Upper lobe of left lung (tissue), 4 donors: ENCODE data around the gene TICAM1.

Experiments used
- CTCF ChIP-seq, 6 experiments: fragments of 450-650 bp in 4 of 6; fragments of 200-600 bp in 2 of 6; sonication (generic) in 2 of 6; IDR thresholded peaks; one replicate each; pipeline ENCODE4 v1.5.1; 2016 to 2019; ENCODE audit warnings: antibody characterized with exemption in 6 of 6
- POLR2A ChIP-seq, 4 donors: fragments of 450-650 bp; IDR thresholded peaks; one replicate each; pipeline ENCODE4 v1.5.1; 2016 to 2017; ENCODE audit warnings: antibody characterized with exemption in 4 of 4, mild to moderate bottlenecking in 2 of 4

DNA sequence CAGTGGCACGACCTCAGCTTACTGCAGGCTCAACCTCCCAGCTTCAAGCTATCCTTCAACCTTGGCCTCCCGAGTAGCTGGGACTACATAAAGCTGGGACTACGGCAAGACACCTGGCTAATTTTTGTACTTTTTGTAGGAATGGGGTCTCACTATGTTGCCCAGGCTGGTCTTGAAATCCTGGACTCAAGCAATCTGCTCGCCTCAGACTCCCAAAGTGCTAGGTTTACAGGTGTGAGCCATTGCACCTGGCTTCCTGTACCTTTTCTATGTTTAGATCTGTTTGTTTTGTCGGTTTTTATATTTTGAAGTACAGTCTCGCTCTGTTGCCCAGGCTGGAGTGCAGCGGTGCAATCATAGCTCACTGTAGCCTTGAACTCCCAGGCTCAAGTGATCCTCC lies 17.5 kb upstream of the TICAM1 start:
- no peak for TF ChIP-seq POLR2A (IDR thresholded peaks at IDR 0.05)
- no peak for TF ChIP-seq CTCF (IDR thresholded peaks at IDR 0.05)
